GM19025 (cell line): ENCODE results near the gene CRTC1.

Experiments
- ATAC-seq: cut with Tn5 transposase; IDR thresholded peaks from one replicate; pipeline ENCODE4 v1.9.1; 2021; ENCODE audit warnings: mild to moderate bottlenecking, low read depth, moderate library complexity; ENCODE audit not compliant: unreplicated experiment

Gene CRTC1

DNA sequence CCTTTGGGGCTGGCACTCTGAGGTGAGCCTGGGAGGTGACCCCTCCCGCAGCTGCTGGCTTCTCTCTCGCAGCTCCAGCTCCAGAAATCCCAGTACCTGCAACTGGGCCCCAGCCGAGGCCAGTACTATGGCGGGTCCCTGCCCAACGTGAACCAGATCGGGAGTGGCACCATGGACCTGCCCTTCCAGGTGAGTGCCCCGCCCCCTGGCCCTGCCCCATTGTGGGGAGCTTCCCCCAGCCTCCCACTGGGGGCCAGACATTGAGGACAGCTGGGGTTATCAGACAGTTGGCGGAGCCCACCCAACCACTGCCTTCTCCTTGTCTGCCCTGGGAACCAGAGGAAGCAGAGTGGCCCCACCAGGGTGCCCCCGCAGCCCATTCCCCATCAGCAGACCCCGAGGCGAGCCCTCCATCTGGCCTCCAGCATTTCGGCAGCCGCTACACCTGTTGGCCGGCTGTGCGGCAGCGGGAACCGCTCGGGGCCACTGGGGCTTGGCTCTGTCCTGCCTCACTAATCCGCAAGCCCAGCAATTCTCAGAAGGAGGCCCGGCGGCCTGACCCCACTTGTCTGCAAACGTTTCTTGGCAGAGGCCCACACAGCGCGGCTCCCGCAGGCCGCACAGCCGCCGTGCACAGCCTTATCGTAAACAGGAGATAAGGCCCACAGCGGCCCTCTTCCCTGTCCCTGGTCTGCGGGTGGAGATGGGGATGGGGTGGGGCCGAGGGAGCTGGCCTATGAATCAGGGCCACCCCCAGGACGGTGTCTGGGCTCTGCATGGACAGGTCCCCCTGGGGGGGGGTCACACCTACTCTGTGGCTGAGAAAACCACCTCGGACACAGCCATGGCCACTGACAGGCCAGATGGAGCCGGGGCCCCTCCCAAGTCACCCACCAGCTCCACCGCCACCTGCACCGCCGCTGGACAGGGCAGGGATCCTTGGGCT is 59.6 kb downstream of the CRTC1 start:
- ATAC-seq, result no peak

DNA sequence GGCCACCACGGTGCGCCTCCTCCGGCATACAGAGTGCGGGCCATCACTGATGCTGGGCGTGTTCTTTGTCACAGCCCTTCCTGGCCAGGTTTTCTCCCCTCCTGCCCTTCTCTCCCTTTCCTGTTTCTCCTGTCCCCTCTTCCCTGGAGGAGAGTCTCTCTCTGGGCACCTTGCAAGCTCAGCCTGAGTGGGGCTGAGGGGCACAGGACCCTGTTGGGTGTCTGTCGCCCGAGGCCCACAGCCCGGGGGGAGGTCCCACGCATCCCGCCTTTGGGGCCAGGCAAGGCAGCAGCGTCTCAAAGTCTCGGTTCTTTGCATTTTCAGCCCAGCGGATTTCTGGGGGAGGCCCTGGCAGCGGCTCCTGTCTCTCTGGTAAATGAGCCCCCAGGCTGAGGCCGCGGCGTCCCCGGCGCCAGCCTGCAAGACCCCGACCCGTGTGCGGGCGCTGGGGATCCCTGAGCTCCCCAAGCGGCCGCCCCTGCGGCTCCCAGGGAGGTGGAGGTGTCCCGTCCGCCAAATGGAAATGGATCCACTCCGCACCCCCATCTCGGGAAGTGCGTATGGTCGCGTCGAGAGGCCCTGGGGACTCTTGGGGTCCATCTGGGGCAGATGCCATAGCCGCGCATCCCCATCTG is 60.4 kb downstream of the CRTC1 start:
- no peak for ATAC-seq

DNA sequence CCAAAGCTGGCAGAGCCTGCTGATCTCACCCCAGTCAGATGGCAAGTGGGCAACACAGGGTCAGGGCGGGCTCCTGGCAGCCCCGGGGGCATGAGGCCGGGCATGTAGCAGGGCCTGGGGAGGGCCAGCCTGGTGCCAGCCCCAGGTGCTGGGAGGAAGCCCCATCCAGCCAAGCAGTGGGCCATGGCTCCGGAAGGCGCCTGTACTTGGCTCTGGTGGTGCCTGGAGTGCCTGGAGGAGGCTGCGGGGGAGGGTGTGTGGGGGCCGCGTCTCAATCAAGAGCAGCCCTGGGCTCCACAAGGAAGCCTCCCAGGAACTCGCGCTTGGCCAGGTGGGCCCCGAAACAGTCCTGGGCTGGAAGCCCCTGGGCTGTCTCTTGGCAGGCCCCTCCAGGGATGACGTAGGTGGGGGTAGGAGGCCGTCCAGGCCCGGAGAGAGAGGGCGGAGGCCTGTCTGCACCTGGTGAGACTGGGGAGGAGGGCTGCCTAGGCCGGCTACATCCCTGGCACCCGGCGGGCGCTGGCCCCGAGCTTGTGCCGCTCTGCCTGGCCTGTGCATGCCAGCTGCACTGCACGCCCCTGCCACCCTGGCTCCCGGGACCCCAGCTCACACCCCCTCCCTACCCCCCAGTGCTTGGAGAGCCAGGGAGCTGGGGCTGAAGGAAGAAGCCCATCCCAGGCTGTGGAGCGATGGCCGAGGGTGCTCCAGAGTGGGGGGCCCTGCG is 61.7 kb downstream of the CRTC1 start:
- ATAC-seq, result no peak

DNA sequence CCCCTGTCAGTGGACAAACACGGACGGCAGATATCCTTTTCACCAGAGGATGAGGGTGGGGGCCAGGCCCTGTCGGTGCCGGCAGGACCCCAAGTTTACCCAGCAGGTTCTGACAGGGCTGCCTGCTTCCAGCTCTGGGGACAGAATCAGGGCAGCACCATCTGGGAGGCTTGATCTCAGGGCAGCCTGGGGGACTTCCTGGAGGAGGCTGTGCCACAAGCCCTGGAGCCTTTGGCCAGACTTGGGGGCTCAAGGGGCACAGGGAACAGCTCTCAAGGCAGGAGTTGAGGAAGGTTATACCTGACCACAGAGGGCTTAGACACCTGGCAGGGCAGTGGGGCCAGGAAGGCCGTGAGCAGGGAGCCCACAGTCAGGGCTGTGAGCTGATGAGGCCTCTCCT is 62.5 kb downstream of the CRTC1 start:
- ATAC-seq, result no peak

DNA sequence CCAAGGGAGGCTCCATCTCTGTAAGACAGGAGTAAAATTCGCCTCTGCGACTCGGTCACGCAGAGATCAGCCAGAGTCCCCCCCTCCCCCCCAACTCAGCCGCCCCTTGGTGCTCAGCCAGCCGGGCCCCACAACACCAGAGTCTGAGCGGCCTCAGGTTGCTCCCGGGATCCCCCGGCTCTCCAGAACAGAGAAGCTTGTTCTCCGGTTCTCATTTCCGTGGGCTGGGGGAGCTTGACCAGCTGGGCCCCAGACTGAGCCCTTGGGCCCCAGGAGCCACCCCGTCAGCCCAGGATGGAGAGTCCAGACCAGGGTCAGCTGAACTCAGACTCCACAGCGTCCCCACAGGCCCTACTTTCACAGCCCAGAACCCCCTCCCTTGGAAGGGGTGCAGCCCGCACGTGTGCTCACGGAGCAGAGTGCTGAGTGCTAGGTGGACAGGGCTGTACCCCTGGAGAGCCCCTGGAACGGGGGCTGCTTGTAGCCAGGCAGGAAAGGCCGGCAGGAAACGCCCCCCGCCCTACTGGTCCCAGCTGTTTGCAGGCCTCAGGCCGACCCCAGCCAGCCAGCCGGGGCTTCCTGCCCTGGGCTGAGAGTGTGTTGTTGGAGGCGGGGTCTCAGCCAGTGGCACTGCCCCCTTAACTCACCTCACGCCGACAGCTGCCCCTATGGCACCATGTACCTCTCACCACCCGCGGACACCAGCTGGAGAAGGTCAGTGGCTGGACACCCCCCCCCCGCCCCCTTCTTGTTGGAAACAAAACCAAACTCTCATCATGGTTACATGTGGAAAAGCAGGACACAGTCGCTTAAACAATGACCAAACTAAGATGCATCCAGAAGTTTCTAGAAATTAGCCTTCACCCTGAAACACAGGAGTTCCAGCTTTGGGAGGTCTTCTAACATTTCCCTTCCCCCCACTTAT is 63.2 kb downstream of the CRTC1 start:
- no peak for ATAC-seq

DNA sequence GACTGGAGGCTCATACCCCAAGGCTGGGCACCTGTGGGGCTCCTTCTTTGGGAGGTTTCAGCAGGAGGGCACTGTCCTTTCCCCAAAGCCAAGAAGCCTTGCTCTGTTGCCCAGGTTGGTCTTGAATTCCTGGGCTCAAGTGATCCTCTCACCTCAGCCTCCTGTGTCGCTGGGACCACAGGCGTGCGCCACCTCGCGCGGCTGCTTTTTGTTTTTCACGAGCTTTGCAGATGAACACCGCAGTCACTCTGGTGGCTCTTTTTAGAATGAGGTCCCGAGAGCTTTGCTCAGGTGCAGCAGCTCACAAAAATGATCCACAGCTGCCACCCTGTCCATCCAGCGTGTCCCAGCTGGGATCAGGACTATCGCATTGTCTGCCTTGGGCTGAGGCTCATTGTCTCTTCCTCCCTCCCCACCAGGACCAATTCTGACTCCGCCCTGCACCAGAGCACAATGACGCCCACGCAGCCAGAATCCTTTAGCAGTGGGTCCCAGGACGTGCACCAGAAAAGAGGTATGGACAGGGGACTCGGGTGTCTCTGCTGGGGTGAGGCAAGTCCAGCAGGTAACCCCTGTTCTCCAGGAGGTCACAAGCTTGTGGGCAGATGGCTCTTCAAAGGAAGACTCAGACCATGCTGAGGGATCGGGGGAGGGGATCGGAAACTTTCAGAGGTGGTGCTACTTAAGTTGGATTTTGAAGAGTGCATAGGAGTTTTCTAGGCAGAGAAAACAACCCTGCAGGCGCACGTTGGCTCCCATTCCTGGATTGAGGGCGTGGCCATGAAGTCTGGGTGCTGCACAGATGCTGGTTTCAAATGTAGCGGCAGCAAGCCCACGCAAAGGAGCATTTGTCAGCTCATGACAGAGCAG is 66.1 kb downstream of the CRTC1 start:
- ATAC-seq, result no peak

DNA sequence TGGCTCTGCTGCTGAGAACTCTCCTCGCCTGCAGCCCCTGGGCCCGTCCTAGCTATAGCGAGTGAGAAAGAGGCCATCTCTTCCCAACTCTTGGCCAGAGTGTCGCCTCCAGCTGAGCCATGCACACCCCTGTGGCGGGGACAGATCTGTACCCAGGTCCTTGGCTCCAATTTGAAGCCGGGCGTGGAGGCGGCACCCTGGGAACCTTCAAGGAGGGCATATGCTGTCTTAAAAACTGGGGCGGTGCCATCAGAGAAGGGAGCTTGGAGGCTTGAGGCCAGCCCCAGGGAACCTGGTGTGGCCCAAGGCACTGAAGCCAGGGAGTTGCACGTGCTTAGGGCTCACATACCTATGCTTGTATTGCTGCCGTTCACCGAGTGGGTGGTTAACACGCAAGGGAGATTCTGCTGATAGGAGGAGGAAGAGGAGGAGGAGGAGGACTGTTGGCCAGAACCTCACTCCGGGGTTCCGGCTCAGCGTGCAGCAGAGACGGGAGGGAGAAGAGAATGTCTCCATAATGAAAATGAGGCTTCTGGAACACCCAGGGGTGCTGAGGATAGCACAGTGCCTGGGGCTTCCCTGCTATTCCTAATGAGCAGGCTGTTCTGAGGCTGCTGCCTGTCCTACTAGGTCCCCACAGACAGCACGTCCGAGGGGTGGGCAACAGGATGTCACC is 67.0 kb downstream of the CRTC1 start:
- ATAC-seq, result no peak

DNA sequence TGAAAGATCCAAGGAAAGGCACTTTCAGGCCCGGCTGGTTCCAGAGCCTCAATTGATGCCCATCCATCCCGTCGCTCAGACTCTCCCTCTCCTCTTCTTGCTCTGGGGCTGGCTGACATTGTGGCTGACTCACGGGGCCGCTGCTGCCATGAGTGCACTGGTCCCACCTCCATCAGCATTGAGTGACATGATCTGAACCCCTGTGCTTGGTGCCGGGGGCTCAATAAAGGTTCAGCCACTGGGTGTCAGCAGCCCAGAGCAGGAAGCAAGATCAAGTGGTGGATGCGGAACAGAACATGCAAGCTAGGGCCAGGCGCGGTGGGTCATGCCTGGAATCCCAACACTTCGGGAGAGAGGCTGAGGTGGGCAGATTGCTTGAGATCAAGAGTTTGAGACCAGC is 68.1 kb downstream of the CRTC1 start:
- no peak for ATAC-seq

DNA sequence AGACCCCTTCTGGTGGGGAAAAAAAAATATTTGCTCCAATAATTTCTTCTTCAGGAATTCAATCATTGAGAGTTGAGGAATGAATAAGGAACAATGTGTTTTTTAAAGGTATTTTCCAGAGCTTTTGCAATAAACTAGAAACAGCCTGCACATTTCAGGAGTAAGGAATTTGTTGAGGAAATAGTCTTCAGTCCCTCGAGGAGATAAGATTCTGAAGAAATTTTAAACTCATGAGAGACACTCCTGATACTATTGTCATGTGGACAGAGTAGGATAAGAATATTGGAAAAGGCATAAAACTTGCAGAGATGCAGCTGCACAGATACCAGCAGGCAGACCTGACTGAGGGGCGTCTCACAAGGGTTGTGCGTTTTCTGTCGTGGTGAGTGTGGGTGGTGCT is 71.0 kb downstream of the CRTC1 start:
- ATAC-seq, result no peak

DNA sequence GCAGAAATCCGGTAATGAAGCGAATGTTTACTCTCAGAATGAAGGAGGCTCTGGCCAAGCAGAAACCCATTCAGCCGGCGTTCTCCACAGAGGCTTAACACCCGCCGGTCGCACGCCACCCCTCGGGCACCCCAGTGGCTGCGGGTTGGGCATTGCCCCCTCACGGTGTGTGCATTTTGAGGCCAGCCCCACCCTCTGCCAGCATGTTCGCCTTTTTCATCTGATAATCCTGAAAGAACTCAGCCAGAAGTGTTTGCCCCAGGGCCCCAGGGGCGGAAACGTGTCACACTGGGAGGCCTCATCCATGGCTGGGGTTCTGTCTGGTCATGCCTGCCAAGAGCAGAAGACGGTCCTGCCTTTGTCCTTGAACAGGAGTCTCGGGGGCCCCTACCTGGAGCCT is 73.4 kb downstream of the CRTC1 start:
- no peak for ATAC-seq

DNA sequence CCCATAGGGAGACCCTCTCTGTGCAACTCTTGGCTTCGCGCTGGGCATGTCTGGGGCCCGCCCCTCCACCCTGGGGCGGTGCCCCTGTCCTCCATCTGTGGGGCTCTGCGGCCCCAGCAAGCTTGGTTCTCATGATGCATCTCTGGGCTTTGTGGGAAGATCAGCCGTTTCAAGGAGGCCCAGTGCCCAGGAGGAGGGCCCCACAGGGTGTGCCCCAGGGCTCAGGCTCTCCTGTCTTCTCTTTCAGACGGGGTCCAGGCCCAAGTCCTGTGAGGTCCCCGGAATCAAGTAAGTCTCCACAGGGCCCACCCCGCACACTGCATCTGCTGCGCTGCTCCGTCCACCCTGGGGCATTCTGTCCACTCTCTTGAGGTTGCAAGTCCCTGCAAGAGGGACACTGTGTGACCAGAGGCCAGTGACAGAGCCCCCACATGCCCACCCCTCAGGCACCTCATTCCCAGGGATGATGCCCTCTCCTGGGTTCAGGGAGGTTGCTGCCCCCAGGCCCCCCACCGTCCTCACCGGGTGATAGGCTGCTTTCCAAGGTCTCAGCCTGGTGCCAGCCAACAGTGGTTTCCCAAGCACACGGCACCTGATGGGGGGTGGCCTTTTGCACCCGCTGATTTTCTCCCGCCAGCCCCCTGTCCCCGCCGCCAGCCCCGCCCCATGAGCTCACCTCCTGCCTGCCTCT is 76.0 kb downstream of the CRTC1 start:
- ATAC-seq, result no peak

DNA sequence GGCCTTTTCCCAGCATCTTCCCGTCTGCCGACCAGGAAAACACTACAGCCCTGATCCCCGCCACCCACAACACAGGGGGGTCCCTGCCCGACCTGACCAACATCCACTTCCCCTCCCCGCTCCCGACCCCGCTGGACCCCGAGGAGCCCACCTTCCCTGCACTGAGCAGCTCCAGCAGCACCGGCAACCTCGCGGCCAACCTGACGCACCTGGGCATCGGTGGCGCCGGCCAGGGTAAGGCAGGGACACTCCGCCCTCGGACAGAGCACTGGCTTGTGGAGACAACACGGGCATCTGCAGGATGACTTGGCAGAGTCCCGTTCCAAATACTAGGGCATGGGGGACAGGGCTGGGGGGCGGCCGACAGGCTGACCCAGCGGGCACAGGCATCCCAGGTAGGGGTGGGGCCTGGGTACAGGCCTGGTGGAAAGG is 76.5 kb downstream of the CRTC1 start:
- ATAC-seq, result no peak

DNA sequence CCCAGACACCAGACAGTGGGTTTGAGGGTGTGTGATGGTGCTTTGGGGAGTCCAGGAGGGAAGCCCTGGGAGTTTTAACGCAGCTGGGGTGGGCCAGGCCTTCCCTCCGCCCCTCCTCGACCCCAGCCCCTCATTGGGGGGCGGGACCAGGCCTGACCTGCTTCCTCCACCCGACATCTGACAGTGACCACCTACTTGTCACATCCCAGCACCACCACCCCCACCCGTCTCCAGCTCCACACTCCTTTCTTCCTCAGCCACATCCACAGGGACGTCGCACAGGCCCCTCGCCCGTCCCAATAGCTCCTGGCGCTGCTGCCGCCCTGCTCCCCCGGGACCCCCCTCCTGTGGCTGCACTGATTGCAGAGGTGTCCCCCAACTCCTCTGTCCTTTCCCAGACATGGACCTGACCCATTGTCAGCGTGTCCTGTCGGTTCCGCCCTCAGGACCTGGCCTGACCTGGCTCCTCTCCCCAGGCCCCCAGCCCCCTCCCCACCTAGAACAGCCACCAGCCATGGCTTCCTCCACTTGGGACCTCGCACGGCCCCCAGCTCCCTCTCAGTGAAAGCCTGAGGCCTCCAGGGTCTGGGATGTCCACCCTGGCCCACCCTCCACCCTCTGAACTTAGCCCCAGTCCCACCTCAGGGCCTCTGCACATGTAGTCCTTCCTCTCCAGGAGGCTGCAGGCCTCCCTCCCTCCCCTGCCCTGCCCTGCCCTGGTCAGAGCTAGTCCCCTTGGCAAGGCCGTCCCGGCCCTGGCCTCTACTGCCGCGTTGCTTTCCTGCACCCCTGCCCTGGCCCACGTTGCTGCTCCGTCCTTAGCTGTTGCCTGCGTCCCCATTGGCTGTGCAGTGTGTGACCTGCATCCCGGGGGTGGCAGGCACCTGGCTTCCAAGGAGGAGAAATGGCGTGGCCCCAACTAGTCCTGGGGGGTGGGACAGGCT is 77.2 kb downstream of the CRTC1 start:
- no peak for ATAC-seq

DNA sequence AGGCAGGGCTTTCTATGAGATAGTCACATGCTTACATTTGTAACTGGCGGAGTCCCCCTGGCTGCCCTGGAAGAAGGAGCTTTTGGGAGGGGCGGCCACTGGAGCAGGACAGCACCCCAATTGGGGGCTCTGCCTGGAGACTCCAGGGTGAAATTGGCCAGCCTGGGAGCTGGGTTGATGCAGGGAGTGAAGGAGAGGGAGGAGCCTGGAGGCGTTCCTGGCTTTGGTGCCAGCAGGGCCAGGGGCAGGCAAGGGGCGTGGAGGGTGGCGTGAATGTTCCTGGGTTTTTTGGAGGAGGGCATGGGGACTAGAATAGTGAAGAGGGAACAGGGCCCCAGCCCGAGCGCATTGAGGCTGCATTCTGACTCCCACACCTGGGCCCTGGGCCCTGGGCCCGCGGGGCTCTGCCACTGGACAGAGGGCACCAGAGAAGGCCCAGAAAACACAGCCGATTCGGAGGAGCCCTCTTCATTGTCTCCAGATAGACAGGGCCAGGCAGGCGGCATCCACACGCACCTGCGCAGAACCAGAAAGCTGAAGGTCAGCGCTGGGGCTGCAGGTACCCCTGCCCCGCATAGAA is 78.1 kb downstream of the CRTC1 start:
- no peak for ATAC-seq

DNA sequence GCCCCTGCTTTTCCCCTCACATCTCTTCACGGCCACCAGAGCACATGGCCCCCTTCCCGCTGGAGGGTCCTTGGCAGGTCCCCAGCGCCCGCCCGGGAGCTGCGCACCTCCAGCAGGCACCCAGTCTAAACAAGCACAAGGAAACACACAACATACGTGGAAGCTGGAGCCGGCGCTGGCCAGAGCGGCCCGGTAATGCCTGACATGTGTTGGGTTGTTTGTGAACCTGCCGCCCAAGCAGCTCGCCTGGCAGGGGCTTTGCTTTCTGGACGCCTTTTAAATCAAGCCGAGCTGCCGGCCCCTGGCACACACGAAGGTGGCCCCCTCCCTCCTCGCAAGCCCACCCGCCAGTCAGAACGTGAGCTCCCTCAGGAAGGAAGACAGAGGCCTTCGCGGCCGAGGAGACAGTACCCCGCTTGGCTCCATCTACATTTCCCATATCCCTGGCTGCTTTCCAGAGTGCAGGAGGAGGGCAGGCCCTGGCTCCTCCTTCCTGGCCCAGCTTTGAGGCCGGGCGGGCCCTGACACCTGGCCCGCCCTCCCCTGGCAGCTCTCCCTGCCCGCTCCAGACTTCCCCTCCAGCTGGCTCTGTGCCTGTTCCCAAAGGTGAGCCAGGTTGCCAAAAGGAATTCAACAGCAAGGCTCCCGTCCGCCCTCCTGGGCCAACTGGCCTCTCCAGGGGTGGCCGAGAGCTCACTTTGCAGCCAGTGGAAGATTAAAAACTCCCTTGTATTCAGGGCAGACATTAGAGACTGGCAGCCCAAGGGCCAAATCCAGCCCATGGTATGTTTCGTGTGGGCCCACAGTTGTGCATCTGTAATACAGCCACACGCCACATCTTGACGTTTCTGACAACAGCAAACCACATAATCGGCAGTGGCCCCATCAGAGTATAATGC is 78.9 kb downstream of the CRTC1 start:
- ATAC-seq, result no peak
